Fibroblast of skin of right quadriceps (primary cell): ENCODE measurements around the gene RIMKLB.
A peak's percentile ranks its signal among the peaks of the same experiment; 100 is the strongest.
"Not testable (repeated sequence)": the region's sequence is repeated elsewhere in the genome, so short reads cannot be mapped to it uniquely, and the experiment has no call there.

Source experiments
- DNase-seq: peaks from one replicate; pipeline ENCODE4 v3.0.0-alpha.2; 2013

The RIMKLB gene

GRCh38 chr12:8820676-8821407 lies 123.1 kb downstream of the RIMKLB start:
- not testable (repeated sequence) for DNase-seq

DNA sequence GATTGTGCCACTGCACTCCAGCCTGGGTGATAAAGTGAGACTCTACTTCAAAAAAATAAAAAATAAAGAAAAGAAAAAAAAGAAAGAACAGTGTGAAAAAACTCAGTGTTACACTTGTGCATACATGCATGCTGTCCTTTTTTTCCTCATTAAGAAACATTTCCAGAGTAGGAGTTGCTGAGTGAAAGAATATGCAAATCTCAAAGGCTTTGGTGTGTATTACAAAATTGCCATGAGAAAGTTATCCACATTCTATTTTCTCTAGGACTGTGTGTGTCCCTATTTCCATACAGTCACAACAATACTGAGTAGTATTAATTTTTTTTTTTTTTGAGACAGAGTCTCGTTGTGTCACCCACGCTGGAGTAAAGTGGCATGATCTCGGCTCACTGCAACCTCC lies 123.8 kb downstream of the RIMKLB start:
- DNase-seq, result no peak

- DNase-seq, result no peak
Measured at GRCh38 chr12:8822298-8822697, 124.5 kb downstream of the RIMKLB start, which contains the start of gene A2ML1. Gene A2ML1 (plus strand): TSS chr12:8822621. CDS start chr12:8822652, 31 bp downstream.

DNA sequence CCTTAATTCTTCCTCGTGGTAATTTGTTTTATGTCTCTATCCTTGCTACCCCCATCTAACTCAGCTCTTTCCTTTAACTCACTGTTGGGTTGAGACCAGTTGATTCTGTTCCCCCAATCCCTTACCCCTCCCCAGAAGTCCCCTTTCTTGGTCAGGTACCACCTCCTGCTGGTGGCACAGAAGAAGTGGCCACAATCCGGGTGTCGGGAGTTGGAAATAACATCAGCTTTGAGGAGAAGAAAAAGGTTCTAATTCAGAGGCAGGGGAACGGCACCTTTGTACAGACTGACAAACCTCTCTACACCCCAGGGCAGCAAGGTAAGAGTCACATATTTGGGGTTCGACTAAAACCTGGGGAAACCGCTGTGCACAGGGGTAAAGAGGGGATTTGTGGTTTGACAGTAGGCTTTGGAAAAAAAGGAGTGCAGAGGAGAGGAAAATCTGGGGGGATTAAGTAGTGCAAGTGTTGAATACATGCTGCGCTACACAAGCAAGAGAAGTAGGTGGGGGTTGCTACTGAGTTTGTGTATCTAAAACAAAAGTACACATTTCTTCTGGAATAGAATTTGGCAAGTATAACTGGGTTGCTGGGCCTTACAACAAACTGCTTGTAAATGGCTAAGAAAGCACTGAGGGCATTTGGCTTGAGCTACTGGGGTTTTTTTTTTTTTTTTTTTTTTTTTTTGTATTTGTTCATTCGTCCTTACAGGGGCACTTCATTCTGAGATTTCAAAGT lies 125.9 kb downstream of the RIMKLB start:
- peak; percentile 5 for DNase-seq

GRCh38 chr12:8827551-8828256 lies 129.9 kb downstream of the RIMKLB start:
- DNase-seq, result no peak

- no peak for DNase-seq
Measured at GRCh38 chr12:8828257-8829124, 130.7 kb downstream of the RIMKLB start.

DNA sequence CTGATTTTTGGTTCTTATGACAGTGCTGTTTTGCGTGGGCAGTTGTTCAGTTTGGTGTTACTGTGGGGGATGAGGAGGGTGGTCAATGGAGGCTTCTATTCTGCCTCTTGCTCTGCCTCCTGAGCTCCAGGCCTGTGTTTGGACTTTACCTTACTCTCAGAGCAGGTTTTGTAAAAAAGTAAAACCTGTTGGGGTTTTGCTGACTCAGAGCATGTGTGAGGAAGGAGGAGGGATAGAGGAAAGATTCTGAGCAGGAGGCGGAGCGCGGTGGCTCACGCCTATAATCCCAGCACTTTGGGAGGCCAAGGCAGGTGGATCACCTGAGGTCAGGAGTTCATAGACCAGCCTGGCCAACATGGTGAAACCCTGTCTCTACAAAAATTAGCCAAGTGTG lies 131.3 kb downstream of the RIMKLB start:
- DNase-seq, result no peak

GRCh38 chr12:8829621-8830020 lies 131.8 kb downstream of the RIMKLB start:
- DNase-seq, result no peak

- no peak for DNase-seq
Measured at GRCh38 chr12:8831116-8831515, 133.3 kb downstream of the RIMKLB start.

GRCh38 chr12:8832500-8832899 lies 134.7 kb downstream of the RIMKLB start:
- no peak for DNase-seq
